Astrocyte of the hippocampus (primary cell): Measurements from ENCODE around the gene CFAP52.
"Not testable (repeated sequence)": the region's sequence is repeated elsewhere in the genome, so short reads cannot be mapped to it uniquely, and the experiment has no call there.

Source experiments
- DNase-seq: peaks from one replicate; pipeline ENCODE4 v3.0.0; 2011; ENCODE audit warnings: low read depth, low spot score

CFAP52 gene, protein sequence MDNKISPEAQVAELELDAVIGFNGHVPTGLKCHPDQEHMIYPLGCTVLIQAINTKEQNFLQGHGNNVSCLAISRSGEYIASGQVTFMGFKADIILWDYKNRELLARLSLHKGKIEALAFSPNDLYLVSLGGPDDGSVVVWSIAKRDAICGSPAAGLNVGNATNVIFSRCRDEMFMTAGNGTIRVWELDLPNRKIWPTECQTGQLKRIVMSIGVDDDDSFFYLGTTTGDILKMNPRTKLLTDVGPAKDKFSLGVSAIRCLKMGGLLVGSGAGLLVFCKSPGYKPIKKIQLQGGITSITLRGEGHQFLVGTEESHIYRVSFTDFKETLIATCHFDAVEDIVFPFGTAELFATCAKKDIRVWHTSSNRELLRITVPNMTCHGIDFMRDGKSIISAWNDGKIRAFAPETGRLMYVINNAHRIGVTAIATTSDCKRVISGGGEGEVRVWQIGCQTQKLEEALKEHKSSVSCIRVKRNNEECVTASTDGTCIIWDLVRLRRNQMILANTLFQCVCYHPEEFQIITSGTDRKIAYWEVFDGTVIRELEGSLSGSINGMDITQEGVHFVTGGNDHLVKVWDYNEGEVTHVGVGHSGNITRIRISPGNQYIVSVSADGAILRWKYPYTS

DNA sequence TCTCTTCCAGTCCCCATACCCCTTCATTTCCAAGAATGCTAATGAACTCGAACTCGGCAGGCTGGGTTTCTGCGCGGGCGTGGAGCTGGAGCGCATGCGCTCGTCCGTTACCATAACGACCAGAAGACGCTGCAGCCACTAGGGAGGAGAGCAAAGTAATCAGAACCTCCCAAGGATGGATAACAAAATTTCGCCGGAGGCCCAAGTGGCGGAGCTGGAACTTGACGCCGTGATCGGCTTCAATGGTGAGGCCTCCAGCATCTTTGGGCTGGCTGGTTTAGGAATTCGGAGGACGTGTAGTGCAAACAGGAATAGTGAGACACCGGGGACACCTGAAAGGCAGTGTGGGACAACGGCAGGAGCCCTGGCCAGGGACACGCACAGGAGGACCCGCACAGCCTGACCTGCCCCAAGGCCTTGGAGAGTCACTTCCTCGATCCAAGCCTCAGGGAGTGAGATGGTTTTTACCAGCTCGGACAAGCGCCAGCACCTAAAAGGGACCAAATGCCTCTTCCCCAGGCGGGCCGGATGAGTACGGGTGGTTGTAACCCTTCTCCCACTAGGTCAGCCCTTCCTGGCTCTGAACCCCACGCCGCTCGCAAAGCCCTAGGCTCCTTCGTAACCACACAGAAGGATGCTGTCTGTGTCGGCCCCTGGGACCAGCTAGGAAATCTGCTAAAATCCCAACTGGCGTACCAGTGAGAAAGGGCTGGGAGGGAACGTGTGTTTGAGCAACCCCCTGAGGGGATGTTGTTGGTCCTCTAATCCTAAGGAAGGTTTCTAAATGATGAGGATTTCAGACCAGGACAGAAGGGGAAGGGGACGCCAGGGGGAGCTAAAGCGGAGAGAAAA lies at the start of gene CFAP52:
CFAP52 (plus strand) TSS at position 122 of the 852 bp plus-strand sequence; CDS start at position 176, 54 bp downstream.
- DNase-seq = peak; percentile 91

DNA sequence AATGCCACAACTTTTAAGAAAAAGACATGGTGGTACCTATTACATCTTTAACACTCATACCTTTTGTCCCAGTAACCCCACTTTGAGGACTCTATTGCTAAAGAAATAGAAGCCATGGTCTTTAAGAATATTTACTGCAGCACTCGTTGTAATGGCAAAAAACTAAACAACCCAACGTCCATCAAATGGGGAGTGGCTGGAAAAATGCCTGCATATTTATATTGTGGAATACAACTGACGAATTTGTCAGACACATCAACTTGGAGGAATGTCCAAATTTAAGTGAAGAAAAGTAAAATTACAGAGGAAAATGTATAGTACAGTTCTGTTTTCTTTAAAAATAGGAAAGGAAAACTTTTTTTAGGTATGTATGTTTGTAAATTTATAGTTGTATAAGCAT lies 48.7 kb upstream of the CFAP52 start:
- no peak for DNase-seq

DNA sequence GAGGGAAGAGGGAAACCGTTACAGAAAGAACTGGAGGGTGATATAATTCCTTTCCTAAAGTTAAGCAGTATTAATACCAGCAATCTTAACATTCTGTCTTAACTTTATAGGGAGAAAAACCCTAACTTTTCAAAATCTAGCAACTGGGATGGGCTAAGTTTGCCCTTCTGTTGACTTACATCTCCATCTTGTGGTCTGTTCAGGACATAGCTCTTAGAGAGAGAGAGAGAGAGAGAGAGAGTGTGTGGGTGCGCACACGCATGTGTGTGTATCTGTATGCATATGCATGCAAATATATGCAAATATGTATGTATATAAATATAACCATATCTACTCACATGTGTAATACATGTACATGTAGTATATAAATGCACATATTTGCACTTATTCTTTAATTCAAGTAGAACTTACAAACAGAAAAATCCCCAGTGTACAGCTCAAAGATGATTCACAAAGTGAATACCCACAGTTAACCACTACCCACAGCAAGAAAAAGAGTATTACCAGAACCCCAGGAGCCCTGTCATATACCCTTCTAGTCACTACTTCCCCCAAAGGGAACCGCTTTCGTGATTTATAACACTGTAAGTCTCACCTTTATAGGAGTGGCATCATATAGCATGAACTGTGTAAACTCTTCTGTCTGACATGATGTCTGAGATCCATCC lies 47.3 kb upstream of the CFAP52 start:
- peak; percentile 64 for DNase-seq

DNA sequence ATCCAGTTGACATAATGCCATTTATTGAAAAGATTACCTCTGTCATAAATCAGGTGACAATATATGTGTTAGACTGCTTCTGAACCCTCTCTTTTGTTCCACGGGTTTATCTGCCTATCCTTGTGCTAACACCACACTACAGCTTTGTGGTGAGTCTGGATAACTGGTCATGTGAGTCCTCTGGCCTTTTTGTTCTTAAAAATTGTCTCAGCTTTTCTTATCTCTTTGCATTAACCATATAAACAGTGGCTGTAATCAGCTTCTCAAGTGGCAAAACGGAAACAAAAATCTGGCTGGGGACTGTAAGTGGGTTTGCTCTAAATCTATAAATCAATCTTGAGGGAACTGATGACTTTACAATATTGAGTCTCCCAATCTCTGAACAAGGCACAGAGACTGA lies 45.4 kb upstream of the CFAP52 start:
- DNase-seq = no peak

DNA sequence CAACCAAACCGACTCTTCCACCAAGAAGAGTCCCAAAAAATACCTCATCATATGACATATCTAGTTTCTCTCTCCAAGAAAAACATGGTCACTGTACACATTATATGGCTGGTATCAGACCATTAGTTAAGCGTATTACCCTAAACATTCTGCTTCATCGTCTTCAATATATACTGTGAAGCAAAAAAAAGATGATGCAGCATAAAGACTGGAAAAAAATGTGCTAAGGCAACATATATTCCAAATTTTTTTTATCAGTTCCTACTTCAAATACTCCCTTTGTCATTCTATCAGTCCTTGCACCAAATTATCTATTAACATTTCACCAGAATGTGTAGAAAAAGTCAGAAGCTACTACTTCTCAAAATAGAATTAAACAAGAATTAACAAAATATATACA lies 43.7 kb upstream of the CFAP52 start:
- DNase-seq = no peak

DNA sequence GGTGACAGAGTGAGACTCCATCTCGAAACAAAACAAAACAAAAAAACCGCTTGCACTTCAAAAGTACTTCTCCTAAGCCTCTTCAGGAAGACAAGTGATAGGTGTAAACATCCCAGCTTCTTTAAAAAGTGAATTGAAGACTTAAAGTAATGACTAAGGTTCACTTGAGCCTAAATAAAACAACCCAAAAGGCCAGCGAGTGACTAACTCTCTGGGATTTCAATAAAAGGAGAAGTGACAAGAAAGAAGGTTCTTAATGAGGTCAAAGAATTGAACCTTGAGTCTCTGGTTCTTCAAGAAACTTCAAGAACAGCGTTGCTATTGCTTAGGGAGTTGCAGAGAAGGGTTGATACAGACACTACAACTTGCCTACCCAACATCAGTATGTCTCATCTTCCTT lies 43.0 kb upstream of the CFAP52 start:
- no peak for DNase-seq

DNA sequence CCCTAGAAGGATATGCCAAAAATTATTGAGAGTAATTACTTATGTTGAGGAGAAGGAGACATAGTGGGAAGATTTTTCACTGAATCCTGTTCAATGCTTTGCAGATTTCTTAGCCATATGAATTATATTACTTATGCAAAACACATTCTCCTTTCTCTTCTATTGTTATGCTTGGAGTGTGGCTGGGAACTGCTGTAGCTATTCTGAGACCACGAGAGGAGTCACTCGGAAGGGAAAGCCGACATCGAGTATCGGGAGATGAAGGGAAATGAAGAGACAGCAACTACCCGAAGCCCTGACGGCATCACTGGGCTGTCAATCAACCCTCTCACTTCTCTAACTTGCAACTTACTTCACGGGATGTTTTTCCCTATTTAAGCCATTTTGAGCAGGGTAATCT lies 40.4 kb upstream of the CFAP52 start:
- DNase-seq = peak; percentile 29

DNA sequence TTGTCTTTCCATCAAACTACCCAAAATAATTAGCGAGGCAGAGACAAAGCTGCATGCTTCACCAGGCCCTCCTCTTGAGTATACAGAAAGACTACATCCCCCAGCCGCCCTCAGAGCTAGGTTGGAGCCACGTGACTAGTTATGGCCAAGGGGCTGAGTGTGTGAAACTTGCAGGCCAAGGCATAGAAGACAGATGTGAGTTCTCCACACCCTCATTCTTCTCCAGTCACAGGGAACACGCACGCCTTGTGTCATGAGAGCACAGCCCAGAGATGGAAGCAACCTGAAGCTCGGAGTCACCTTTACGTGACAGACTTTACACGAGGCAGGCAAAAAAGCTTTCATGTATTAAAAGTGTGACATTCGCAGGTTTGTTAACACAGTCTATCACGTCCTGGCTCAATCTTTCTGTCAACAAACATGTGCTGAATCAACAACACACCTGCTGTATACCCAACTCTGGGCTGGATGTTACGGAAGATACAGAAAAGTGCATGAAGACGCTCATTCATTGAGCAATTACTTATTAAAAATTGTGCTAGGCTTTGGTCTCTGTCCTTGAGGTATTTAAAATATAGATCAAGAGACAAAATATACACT lies 39.2 kb upstream of the CFAP52 start:
- no peak for DNase-seq

DNA sequence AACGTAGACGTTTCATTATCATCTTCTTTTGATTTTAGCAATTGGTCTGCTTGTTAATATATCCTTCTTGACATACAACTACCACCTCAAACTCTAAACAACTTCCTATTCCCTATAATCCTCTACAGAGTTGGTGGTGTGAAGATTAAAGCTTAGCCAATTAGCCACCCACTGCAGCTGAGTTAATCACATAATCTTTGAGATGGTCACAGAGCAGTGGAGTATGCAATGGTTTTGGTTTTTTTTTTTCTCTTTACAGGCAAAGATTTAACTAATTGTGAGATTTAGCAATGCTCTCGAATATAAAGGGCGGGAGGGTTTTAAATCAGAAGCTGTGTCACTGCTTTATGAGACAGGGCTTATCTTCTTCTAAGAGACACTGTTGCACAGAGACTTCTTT lies 37.8 kb upstream of the CFAP52 start:
- no peak for DNase-seq

DNA sequence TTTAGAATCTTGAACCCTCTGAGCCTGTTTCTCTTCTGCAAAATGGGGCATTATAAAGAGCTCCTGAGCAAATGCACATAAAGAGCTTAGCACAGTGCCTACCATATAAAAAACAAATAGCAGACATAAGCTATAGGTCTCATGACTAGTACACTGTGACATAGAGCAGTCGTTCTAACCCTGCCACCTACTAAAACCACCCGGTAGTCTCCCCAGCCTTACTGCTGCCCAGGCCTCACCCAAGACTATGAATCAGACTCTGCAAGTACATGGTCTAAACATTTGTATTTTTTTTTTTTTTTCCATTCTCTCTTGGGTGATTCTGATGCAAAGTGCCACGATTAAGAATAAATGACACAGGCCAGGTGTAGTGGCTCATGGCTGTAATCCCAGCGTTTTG lies 34.7 kb upstream of the CFAP52 start:
- no peak for DNase-seq

DNA sequence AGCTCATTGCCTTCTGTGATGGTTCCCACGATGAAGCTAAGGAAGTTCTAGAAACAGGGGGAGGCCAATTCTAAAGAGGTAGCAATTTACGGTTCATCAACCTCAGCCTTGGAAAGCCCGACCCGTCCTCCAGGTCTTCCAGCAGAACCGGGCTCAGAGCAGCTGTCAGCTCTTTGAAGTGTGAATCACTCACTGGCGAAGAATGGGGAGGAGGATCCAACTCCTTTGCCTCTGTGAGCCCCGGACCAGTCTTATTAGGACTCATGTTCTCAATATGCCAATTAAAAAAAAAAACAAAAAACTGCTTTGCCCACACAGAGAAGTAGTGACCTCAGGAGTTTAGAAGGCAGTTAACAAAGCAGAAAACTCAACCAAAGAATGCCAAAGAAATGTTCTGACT lies 32.2 kb upstream of the CFAP52 start:
- peak; percentile 81 for DNase-seq

DNA sequence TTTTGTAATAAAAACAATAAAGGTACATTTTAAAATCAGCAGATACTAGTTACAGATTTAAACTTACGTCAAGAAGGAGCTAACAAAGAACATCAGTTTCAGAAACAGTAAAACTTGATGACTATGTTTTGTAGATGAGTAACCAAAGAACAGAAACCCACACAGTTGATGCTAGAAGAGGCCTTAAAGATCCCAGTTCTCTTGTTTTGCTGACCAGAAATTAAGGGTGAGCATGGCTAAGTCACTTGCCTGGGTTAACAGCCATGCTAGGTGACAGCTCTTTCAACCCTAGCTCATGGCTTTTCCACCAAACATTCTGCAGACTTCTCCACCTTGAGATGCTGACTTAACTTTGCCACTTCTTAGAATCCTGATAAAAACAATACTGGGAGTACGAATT lies 27.2 kb upstream of the CFAP52 start:
- no peak for DNase-seq

DNA sequence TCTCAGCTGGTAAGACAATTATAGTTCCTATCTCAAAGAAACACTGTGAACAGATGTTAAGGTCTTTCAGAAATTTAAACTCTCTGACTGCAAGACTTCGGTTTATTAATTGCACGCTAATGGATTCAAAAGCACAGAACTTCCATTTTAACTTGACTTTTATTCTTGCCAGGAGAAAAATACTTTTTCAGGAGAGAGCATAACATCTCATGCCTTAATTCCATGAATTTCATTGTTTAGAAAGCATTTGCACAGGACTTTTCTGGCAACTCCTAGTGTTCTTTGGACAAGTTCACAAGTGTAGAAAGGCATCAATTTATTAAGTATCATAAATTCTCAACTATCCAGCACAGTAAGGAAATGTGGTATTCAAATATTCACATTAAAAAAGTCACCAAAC lies 23.3 kb upstream of the CFAP52 start:
- no peak for DNase-seq

DNA sequence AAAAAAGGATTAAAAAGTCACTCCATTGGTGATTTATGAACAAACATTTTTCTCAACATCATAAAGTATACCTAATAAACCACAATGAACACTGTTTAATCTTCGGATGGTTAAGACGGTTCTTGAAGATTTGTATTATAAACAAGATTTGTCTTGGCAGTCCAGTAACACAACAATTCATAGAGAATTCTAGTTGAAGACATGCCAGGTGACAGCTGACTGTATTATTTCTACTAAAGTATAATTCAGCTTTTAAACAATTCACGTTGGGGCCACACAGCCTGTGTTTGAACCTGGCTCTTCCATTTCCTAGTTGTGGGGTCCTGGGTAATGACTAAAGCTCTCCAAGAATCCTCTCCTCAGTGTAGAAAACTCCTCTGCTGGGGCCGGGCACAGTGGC lies 22.8 kb upstream of the CFAP52 start:
- no peak for DNase-seq

DNA sequence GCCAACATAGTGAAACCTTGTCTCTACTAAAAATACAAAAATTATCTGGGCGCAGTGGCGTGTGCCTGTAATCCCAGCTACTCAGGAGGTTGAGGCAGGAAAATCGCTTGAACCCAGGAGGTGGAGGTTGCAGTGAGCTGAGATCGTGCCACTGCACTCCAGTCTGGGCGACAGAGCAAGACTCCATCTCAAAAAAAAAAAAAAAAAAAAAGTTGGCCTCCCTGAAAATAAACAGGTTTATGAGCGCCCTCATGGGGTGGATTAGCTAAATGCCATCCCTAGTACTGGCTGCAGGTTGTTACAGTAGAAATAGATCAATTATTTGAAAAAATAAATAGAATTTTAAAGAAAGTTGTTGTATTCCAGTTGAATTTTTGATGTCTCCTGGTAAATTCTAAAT lies 21.7 kb upstream of the CFAP52 start:
- DNase-seq = peak; percentile 60

DNA sequence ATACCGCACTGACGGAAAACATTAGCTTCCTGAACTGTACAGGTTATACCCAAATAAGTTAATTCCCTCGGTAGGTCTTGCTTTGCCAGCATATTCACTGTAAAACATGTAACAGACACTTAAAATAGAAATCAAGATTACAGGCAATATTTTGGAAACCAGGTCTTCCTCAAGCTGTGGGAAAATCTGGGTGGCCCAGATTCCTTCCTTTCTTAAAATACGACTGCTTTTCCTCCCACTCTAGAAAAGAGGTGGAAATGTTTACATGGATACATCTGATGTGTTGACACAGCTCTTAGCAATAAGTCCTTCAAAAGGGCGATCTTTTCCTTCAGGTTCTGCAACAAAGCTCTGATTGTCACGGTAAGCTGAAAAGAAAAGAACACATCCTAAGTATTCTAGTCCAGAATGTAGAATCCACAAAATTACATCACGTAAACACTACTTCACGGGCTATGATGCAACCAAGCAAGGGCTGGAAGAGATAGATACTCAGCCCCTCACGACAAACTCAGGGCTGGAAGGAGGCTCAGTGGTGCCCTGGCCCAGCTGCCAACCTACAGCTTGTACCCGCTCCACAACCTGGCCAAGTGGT lies 19.2 kb upstream of the CFAP52 start:
- no peak for DNase-seq

DNA sequence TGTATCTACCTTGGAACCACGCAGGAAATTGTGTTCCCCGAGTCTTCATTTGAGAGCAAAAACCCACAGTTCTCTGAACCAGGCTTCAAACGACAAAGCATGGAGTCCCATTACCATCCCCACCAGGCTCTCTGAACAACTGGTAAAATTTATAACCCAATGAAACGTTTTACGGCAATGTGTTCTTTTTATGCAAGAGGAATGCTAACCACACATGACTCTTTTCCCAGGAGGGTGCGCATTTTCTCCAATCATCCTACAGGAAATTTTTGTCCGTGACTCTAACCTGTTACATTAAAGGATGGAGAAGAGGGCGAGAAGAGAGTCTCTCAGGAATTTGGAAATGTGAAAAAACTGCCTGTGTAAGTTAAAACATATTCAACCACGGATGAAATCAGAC lies 18.6 kb upstream of the CFAP52 start:
- no peak for DNase-seq

DNA sequence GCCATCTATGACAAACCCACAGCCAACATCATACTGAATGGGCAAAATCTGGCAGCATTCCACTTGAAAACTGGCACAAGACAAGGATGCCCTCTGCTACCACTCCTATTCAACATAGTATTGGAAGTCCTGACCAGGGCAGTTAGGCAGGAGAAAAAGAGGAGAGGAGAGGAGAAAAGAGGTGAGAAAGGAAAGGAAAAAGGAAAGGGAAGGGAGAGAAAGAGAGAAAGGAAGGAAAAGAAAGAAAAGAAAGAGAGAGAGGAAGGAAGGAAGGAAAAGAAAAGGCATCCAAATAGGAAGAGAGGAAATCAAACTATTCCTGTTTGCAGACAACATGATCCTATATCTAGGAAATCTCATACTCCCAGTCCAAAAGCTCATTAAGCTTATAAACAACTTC lies 12.3 kb upstream of the CFAP52 start:
- DNase-seq = no peak

DNA sequence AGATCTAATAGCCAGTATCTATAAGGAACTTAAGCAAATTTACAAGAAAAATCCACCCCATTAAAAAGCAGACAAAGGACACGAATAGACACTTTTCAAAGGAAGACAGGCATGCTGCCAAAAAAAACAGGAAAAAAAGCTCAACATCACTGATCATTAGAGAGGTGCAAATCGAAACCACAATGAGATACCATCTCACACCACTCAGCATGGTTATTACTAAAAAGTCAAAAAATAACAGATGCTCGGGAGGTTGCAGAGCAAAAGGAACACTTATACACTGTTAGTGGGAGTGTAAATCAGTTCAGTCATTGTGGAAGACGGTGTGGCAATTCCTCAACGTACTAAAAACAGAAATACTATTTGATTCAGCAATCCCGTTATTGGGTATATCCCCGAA lies 10.4 kb upstream of the CFAP52 start:
- DNase-seq = peak; percentile 44

DNA sequence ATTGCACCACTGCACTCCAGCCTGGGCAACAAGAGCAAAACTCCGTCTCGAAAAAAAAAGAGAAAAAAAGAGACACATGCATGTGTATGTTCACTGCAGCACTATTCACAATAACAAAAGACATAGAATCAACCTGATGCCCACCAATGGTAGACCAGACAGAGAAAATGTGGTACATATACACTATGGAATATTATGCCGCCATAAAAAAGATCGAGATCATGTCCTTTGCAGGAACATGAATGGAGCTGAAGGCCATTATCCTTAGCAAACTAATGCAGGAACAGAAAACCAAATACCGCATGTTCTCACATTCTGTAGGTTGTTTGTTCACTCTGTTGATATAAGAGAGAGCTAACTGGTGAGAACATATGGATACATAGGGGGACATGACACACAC lies 9.7 kb upstream of the CFAP52 start:
- DNase-seq = not testable (repeated sequence)

DNA sequence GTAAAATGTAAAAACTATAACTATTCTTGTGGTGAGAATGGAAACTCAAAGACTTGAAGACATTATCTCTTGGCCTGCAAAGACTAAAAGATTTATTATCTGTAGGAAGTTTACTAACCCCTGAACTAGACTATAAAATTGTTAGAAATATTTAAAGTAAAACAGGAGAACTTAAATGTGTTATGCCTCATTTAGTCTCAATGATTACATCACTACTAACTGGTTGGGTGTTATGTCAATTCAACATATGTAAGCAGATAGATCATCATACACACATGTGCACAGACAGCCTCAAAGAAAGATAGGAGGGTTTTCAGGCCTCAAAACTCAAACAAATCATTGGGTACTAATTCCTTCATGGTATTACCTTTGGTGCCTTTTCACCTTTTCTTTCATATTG lies 8.4 kb upstream of the CFAP52 start:
- no peak for DNase-seq
